Neutrophil (primary cell): Measurements from ENCODE around the gene COLEC12.

Experiments
- H3K27ac ChIP-seq: fragments of 200-600 bp; sonication (generic); 2 replicates; pipeline ENCODE4 v1.5.1; 2016; ENCODE audit warnings: mild to moderate bottlenecking, moderate library complexity
- H3K27me3 ChIP-seq: fragments of 200-600 bp; sonication (generic); 2 replicates; pipeline ENCODE4 v1.6.0; 2016; ENCODE audit warnings: mild to moderate bottlenecking
- H3K36me3 ChIP-seq: fragments of 200-600 bp; sonication (generic); 2 replicates; pipeline ENCODE4 v1.5.1; 2017
- H3K4me1 ChIP-seq, 2 experiments: fragments of 200-600 bp in 1 of 2; sonication (generic) in 1 of 2; 1 replicate in 1 of 2; 2 replicates in 1 of 2; pipeline versions ENCODE4 v1.5.1 to v1.6.1; 2013 to 2016; ENCODE audit warnings: low read depth in 1 of 2, low read length in 1 of 2, mild to moderate bottlenecking in 1 of 2, moderate library complexity in 1 of 2; ENCODE audit not compliant: control insufficient read depth in 1 of 2, insufficient read depth in 1 of 2
- H3K4me3 ChIP-seq, 2 experiments: fragments of 200-600 bp in 1 of 2; sonication (generic) in 1 of 2; 1 replicate in 1 of 2; 2 replicates in 1 of 2; pipeline ENCODE4 v1.5.1; 2013 to 2016; ENCODE audit warnings: low read depth in 1 of 2, low read length in 1 of 2, mild to moderate bottlenecking in 1 of 2, moderate library complexity in 1 of 2
- H3K9me3 ChIP-seq: fragments of 200-600 bp; sonication (generic); 2 replicates; pipeline ENCODE4 v1.5.1; 2016
- TF ChIP-seq, protein P1 (sequence below): fragments of 200-600 bp; sonication (generic); IDR thresholded peaks from 2 replicates; pipeline ENCODE4 v1.5.1; 2016; ENCODE audit warnings: antibody characterized with exemption

The COLEC12 gene

DNA sequence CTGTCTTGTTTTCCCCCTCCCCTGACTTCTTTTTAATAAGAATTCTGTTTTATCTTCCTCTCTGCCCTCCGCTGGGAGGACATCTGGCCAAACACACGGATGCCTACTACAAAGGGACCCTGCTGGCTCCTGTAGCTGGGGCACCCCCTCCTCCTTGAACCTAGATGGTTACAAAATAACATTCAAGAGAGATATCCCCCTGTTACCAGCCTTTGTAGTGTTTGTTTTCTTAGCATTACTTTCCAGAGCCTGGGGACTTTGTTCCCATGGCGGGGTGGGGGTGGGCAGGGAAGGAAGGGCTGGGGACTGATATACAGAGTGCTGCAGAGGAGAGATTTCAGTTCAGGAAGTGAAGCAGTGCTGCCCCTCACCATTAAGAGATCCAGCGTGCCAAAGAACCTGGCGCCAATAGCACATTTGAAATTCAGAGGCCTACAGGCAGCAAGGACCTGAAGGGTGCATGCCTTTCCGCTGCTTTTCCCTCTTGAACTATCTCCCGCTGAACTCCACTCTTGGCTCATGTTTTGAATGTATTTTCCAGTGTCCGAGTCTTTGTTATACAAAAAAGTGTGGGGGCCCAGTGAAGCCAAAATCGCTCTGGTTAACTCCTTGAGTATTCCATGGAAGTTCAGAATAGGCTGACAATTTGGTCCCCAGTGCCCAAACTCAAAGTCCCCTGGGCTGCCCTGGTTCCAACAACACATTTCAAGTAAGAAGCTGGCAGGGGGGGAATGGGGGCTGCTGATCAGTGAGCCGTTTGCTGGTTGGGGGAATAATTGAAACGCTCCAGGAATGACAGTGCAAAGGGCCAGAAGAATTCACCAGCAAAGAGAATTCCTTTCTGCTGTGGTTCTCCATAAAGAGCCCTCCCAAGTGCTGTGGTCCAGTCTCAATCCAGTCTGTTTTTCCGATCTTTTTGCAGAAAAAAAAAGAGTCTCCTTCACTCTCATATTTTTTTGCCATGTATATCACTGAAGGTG, 137.9 kb downstream of the COLEC12 start:
- Histone ChIP-seq H3K4me1 (peaks cover 9 to 16% of the 10 kb centered on the region in 2 experiments), H3K27ac (peak overlapping the region; percentile 58), H3K36me3 (no peaks in the 10 kb centered on the region), H3K27me3 (no peaks in the 10 kb centered on the region), H3K4me3 (no peak overlapping the region), H3K9me3 (no peaks in the 10 kb centered on the region)
- TF ChIP-seq, protein P1, sequence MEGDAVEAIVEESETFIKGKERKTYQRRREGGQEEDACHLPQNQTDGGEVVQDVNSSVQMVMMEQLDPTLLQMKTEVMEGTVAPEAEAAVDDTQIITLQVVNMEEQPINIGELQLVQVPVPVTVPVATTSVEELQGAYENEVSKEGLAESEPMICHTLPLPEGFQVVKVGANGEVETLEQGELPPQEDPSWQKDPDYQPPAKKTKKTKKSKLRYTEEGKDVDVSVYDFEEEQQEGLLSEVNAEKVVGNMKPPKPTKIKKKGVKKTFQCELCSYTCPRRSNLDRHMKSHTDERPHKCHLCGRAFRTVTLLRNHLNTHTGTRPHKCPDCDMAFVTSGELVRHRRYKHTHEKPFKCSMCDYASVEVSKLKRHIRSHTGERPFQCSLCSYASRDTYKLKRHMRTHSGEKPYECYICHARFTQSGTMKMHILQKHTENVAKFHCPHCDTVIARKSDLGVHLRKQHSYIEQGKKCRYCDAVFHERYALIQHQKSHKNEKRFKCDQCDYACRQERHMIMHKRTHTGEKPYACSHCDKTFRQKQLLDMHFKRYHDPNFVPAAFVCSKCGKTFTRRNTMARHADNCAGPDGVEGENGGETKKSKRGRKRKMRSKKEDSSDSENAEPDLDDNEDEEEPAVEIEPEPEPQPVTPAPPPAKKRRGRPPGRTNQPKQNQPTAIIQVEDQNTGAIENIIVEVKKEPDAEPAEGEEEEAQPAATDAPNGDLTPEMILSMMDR: no peak

DNA sequence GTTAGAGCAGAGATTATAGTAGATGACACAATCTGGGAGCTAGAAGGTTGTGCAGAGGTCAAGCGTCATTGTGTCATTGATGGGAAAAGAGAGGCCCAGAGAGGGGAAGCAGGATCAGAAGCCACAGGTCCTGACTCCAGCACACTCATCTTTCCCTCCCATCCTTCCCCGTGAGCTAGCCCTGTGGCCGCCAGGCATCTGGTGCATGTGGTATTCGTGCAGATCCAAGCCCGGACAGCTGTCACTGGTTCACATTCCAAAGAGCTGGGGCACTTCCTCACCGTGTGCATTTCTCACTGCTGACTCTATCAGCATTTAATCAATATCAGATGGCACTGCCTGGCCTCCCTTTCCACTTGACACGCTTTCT, 138.6 kb downstream of the COLEC12 start:
- TF ChIP-seq, protein P1: no peak
- Histone ChIP-seq H3K9me3 (no peaks in the 10 kb centered on the region), H3K27ac (no peak overlapping the region), H3K36me3 (no peaks in the 10 kb centered on the region), H3K4me1 (peaks cover 9 to 16% of the 10 kb centered on the region in 2 experiments), H3K4me3 (no peak overlapping the region), H3K27me3 (no peaks in the 10 kb centered on the region)

DNA sequence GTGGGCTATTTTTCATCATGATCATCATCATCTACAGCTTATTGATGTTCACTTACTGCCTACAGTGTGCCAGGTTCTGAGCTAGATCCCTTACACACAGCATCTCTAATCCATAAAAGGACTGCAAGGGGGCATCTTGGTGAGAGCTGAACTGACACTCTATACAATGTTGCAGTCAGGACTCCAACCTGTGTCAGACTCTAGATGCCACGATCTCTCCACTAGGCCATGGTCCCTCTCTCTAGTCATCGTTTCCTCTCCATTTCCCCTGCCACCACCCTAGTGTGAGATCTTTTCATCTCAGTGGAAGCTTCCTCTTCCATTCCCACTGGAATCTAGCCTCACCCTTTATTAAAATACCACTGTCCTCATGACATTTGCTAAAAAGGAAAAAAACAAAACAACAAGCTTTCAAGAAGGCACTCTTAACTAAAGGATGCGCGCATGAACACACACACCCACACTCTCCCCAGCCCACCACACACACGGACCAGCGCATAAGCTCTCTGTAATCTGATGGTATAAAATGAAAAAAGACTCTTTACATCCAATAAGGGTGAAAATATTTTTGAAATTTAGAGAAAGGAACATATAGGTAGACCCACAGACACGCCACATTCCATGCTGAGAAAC, 139.3 kb downstream of the COLEC12 start:
- TF ChIP-seq, protein P1: no peak
- H3K4me1 ChIP-seq: peaks cover 9 to 16% of the 10 kb centered on the region in 2 experiments
- no peak overlapping the region for H3K27ac ChIP-seq

DNA sequence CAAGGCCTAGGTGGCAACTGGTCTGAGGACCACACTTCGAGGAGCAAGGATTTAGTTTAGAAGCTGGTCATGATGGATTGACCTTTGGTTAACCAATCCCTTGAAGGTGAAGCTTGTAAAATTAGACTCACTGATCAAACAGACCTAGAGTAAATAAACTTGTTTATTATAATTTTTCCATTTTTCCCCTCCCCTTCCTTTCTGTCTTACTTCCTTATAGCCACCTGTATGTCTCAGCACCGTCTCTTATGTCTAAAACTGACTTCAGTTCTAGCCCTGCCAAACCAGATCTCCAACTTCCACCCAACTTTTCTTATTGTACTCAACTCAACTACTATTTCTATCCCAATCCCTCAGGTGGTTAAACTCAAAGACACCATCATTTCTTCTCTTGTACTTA, 139.8 kb downstream of the COLEC12 start:
- peaks cover 9 to 16% of the 10 kb centered on the region in 2 experiments for H3K4me1 ChIP-seq
- H3K4me3 ChIP-seq: no peak overlapping the region
- no peaks in the 10 kb centered on the region for H3K27me3 ChIP-seq

More for the DNA sequence above, 139.3 kb downstream of the COLEC12 start:
- H3K9me3 ChIP-seq: no peaks in the 10 kb centered on the region
- H3K27me3 ChIP-seq: no peaks in the 10 kb centered on the region
- no peak overlapping the region for H3K4me3 ChIP-seq
- no peaks in the 10 kb centered on the region for H3K36me3 ChIP-seq

DNA sequence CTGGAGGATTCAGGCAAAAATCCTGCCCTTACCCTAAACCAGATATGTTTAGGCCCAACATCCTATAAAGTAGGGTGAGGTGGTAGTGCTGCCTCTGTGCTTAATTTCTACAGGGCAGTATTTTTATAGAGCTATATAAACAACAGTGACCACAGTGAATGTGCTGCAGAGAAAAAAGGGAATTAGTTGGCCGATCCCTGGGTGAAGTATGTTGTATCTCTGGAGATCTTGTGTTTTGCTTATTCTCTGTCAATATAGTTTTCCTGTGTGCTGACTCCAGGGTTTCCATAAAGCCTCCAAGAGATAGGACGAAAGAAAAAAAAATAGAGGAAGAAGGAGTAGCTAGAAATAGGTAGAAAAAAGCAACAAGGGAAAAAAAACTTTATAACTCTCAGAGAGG, 143.7 kb downstream of the COLEC12 start:
- Histone ChIP-seq H3K9me3 (no peaks in the 10 kb centered on the region), H3K4me3 (no peak overlapping the region), H3K27ac (no peak overlapping the region), H3K4me1 (no peaks in the 10 kb centered on the region), H3K36me3 (no peaks in the 10 kb centered on the region), H3K27me3 (peaks cover 4% of the 10 kb centered on the region)
- TF ChIP-seq, protein P1: no peak

More for the DNA sequence above, 139.8 kb downstream of the COLEC12 start:
- Histone ChIP-seq H3K36me3 (no peaks in the 10 kb centered on the region), H3K9me3 (no peaks in the 10 kb centered on the region), H3K27ac (no peak overlapping the region)
- TF ChIP-seq, protein P1: no peak
